GM19452 (cell line): ENCODE data around the gene SRPK1.

Source experiments
- ATAC-seq: cut with Tn5 transposase; IDR thresholded peaks from one replicate; pipeline ENCODE4 v1.9.1; 2021; ENCODE audit not compliant: unreplicated experiment

Gene SRPK1

GRCh38 chr6:35829306-35829705 lies 91.6 kb downstream of the SRPK1 start:
- ATAC-seq, result no peak

GRCh38 chr6:35824552-35825192 lies 96.2 kb downstream of the SRPK1 start:
- no peak for ATAC-seq

- no peak for ATAC-seq
Measured at GRCh38 chr6:35823601-35824000, 97.3 kb downstream of the SRPK1 start.

DNA sequence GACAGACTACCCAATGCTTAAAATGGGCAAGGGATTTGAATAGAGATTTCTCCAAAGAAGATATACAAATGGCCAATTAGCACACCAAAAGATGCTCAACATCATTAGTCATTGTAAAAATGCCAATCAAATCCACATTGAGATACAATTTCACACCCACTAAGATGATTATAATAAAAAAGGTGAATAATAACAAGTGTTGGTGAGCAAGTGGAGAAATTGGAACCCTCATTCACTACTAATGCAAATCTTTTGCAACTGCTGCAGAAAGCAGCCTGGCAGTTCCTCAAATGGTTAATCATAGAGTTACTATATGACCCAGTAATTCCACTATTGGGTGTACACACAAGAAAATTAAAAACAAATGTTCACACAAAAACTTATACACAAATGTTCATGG lies 103.4 kb downstream of the SRPK1 start:
- no peak for ATAC-seq

GRCh38 chr6:35811699-35811995 lies 109.3 kb downstream of the SRPK1 start:
- no peak for ATAC-seq

GRCh38 chr6:35810971-35811698 lies 109.8 kb downstream of the SRPK1 start:
- no peak for ATAC-seq

DNA sequence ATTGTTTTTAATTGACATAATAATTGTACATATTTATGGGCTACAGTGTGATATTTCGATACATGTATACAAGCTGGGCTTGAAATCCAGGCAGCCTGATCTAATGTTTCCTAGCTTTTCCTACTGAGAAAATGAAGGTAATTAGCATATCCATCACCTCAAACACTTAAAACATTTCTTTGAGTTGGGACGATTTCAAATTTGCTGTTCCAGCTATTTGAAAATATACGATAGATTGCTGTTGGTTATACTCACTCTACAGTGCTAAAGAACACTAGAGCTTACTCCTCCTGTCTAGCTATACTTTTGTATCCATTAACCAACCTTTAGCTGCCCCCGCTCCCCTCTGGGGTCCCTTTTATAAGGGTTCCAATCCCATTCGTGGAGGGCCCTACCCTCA lies 111.1 kb downstream of the SRPK1 start:
- no peak for ATAC-seq

GRCh38 chr6:35808688-35809087 lies 112.2 kb downstream of the SRPK1 start:
- ATAC-seq, result no peak

- no peak for ATAC-seq
Measured at GRCh38 chr6:35804996-35805736, 115.7 kb downstream of the SRPK1 start, which contains the start of gene LHFPL5. LHFPL5 (plus strand) TSS chr6:35805352; CDS start chr6:35805671, 319 bp downstream.

- ATAC-seq, result no peak
Measured at GRCh38 chr6:35801148-35801547, 119.8 kb downstream of the SRPK1 start.

GRCh38 chr6:35798706-35799105 lies 122.2 kb downstream of the SRPK1 start:
- ATAC-seq, result no peak

DNA sequence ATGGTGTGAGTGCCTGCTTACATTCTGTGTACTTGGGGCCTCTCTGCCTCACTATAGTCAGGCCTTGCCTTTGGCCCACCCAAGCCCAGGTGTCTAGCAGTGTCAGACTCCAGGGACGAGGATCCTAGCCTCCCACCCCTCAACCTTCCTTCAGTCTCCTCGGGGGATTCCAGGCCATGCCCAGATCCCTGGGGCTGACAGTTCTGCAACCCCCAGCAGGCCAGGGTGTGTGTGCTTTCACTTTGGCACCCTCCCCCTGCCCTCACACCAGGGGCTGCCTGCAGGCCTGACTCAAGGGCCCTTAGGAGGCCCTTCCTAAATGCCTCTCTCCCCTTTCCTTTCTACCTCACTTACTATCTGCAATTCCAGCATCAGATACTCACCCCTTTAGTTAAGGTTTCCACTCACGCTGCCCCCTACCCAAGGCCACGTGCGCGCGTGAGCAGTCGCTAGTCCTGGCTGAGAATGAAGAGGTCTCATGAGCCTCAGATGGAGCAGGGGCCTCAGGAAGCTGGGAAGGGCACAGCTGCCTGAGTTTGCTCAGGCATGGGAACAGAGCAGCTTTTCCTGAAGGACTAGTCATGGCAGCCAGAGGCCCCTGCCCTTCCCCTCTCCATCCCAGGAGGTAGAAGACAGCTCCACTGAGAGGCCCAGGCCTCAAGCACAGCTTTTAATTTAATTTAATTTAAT lies 122.9 kb downstream of the SRPK1 start:
- no peak for ATAC-seq

- no peak for ATAC-seq
Measured at GRCh38 chr6:35796236-35796635, 124.7 kb downstream of the SRPK1 start.

DNA sequence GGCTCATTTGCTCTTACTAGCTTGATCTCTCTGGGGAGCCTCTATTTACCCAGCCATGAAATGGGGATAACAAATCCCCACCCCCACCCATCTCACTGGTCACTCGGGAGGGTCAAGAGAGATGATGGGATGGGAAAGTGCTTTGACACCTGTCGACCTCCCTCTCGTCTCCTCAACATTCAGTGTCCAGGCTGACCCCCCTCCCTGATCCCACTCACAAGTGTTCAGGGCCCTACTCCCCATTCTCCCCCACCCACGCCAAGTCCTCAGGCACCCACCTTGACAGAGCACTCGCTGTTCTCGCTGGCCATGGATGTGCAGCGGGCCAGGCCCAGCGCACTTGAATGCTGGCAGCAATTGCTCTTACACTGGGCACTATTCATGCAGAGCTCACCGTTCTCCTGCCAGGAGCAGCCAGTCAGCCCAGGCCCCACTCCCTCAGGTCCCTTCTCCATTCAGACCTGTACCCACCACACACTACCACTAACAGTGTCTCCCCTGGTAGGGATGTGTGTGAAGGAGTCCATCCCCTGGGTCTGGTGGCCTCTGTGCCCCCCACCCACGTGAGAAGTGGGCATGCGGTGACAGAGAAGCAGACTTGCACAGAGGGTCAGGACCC lies 125.3 kb downstream of the SRPK1 start:
- ATAC-seq, result no peak

GRCh38 chr6:35794536-35795452 lies 126.1 kb downstream of the SRPK1 start:
- ATAC-seq, result no peak

- ATAC-seq, result no peak
Measured at GRCh38 chr6:35790683-35791082, 130.2 kb downstream of the SRPK1 start.

DNA sequence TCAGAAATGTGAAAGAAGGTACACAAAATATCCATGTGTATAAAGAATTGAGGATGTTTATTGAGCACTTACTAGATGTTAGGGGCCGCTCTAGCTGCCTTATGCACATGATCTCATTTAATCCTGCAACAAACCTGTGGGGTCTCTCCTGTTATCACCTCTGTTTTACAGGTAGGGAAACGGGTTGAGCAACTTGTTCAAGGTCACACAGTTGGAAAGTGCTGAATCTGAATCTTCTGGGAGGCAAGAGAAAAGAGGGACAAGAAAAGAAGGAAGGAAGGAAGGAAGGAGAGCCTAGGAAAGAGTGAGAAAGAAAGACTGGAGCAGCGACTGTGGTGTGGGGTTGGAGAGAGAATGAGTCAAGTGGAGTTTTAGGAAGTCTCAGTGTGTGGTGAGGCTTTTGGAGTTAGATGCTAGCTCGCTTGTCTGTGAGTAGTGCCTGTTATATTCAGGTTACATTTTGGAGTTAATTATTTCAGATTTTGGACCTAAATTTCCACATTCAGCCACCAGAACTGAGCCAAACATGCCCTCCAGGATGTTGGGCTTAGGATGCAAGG lies 132.4 kb downstream of the SRPK1 start:
- ATAC-seq, result no peak

DNA sequence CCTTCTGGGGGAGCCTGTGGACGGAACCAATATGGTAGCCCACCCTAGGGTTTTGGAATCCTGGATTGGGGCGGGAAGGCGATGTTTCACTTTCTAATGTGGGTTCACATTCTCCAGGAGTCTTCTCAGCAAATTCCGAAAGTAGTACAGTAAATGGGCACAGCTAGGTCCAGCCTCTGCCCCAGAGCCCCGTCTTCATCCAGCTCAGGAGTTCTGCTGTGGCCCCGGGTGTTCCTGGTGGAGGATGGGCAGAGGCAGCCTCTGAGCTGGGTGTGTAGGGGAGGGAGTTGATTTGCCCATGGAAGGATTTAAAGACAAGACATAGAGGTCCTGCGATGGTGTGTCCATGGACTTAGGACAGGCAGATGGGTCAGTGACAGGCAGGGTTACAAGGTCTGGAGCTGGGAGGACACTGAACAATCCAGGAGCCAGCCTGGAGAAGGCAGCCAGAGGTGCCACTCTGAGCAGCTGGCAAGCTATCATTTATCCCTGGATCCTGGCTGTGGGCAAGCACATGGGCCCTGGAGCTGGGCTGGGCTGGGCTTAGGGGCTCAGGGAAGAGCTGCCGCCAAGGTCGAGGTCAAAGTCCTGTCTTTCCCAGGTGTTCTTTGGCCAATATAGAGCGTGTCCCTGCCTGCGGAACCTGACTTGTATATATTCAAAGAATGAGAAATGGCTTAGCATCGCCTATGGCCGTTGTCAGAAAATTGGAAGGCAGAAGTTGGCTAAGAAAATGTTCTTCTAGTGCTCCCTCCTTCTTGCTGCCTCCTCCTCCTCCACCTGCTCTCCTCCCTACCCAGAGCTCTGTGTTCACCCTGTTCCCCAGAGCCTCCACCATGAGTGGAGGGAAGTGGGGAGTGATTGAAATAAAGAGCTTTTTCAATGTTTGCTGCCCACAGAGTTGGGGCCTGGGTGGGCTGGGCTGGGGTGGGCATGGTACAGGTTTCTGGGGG lies 133.4 kb downstream of the SRPK1 start:
- no peak for ATAC-seq

DNA sequence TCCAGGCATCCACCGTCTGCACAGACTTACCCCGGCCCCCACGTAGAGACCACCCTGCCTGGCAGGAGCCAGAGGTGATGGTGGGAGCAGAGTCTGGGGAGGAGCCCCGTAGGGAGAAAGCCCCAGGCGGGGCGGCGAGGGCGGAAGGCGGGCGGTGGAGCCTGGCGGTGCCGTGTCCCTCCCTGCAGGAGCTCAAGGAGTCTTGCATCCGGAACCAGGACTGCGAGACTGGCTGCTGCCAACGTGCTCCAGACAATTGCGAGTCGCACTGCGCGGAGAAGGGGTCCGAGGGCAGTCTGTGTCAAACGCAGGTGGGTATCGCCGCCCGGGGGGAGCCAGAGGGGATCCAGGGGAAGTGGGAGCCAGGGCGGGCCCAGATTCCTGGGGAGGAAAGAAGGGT lies 134.1 kb downstream of the SRPK1 start:
- ATAC-seq, result no peak
